ENCODE results near the gene GGA1.

DNA sequence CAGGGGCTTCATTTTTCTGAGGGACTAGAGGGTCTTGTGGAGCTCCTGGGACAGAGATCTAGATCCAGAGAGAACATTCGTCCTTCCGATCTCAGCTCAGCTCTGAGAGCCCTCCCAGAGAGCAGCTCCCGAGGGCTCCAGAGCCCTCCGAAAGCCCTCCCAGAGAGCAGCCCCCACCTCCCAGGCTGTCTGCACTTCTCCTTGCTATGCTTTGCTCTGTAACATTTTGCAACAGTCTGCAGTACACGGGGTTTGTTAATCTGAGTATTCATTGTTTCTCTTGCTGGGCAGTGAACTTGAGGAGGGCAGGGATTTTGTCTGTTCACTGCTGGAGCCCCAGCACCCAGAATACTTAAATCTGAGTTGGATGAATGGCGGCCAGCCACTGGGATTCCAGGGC is 2.6 kb downstream of the GGA1 start:
- TF ChIP-seq, protein P1, sequence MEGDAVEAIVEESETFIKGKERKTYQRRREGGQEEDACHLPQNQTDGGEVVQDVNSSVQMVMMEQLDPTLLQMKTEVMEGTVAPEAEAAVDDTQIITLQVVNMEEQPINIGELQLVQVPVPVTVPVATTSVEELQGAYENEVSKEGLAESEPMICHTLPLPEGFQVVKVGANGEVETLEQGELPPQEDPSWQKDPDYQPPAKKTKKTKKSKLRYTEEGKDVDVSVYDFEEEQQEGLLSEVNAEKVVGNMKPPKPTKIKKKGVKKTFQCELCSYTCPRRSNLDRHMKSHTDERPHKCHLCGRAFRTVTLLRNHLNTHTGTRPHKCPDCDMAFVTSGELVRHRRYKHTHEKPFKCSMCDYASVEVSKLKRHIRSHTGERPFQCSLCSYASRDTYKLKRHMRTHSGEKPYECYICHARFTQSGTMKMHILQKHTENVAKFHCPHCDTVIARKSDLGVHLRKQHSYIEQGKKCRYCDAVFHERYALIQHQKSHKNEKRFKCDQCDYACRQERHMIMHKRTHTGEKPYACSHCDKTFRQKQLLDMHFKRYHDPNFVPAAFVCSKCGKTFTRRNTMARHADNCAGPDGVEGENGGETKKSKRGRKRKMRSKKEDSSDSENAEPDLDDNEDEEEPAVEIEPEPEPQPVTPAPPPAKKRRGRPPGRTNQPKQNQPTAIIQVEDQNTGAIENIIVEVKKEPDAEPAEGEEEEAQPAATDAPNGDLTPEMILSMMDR (IDR thresholded peaks at IDR 0.05), result no peak
- TF ChIP-seq POLR2A (IDR thresholded peaks at IDR 0.05), result no peak

Measured in gastroesophageal sphincter (tissue), 3 donors.